Activated naive CD8-positive, alpha-beta T cell (primary cell): ENCODE measurements around the gene KCNE1.

Source experiments
- H3K27ac Mint-ChIP-seq: one replicate; pipeline ENCODE4 v1.8.0; 2021; ENCODE audit warnings: mixed read lengths
- H3K27me3 Mint-ChIP-seq: one replicate; pipeline ENCODE4 v1.8.0; 2021; ENCODE audit warnings: mixed read lengths
- H3K36me3 Mint-ChIP-seq: one replicate; pipeline ENCODE4 v1.8.0; 2021; ENCODE audit warnings: mixed read lengths
- H3K4me1 Mint-ChIP-seq: one replicate; pipeline ENCODE4 v1.8.0; 2021; ENCODE audit warnings: low read depth, mixed read lengths
- H3K4me3 Mint-ChIP-seq: one replicate; pipeline ENCODE4 v1.8.0; 2021; ENCODE audit warnings: mild to moderate bottlenecking, mixed read lengths
- H3K9me3 Mint-ChIP-seq: one replicate; pipeline ENCODE4 v1.8.0; 2021; ENCODE audit warnings: low read depth, mixed read lengths

KCNE1 gene

GRCh38 chr21:34524646-34525601 is 12.9 kb upstream of the KCNE1 start:
- Mint-ChIP-seq H3K9me3 (no peaks in the 10 kb centered on the region), H3K4me1 (peaks cover 32% of the 10 kb centered on the region), H3K36me3 (peaks cover 5% of the 10 kb centered on the region), H3K27me3 (no peaks in the 10 kb centered on the region), H3K27ac (peak overlapping the region; percentile 50), H3K4me3 (no peak overlapping the region)

GRCh38 chr21:34523019-34523555 is 11.1 kb upstream of the KCNE1 start:
- H3K4me1 Mint-ChIP-seq = peaks cover 32% of the 10 kb centered on the region
- no peaks in the 10 kb centered on the region for H3K9me3 Mint-ChIP-seq
- no peaks in the 10 kb centered on the region for H3K27me3 Mint-ChIP-seq
- H3K4me3 Mint-ChIP-seq = no peak overlapping the region
- H3K36me3 Mint-ChIP-seq = peaks cover 6% of the 10 kb centered on the region
- H3K27ac Mint-ChIP-seq = no peak overlapping the region

- Mint-ChIP-seq H3K36me3 (peaks cover 10% of the 10 kb centered on the region), H3K4me1 (peaks cover 34% of the 10 kb centered on the region), H3K9me3 (no peaks in the 10 kb centered on the region), H3K27ac (no peak overlapping the region), H3K27me3 (no peaks in the 10 kb centered on the region), H3K4me3 (no peak overlapping the region)
Observed at GRCh38 chr21:34522284-34522683, 10.3 kb upstream of the KCNE1 start.

GRCh38 chr21:34521561-34521960 is 9.6 kb upstream of the KCNE1 start:
- Mint-ChIP-seq H3K36me3 (peaks cover 14% of the 10 kb centered on the region), H3K27ac (no peak overlapping the region), H3K4me3 (no peak overlapping the region), H3K4me1 (peaks cover 34% of the 10 kb centered on the region), H3K9me3 (no peaks in the 10 kb centered on the region), H3K27me3 (no peaks in the 10 kb centered on the region)

- peaks cover 15% of the 10 kb centered on the region for H3K36me3 Mint-ChIP-seq
Observed at GRCh38 chr21:34520764-34521508, 8.9 kb upstream of the KCNE1 start.

GRCh38 chr21:34520281-34520680 is 8.3 kb upstream of the KCNE1 start:
- Mint-ChIP-seq H3K4me1 (peaks cover 23% of the 10 kb centered on the region), H3K36me3 (peaks cover 15% of the 10 kb centered on the region), H3K4me3 (no peak overlapping the region), H3K27ac (no peak overlapping the region), H3K27me3 (no peaks in the 10 kb centered on the region), H3K9me3 (no peaks in the 10 kb centered on the region)

More at GRCh38 chr21:34520764-34521508, 8.9 kb upstream of the KCNE1 start:
- Mint-ChIP-seq H3K9me3 (no peaks in the 10 kb centered on the region), H3K27me3 (no peaks in the 10 kb centered on the region), H3K4me3 (no peak overlapping the region), H3K4me1 (peaks cover 27% of the 10 kb centered on the region), H3K27ac (no peak overlapping the region)

- Mint-ChIP-seq H3K4me1 (peaks cover 18% of the 10 kb centered on the region), H3K36me3 (peaks cover 15% of the 10 kb centered on the region), H3K27ac (no peak overlapping the region), H3K9me3 (no peaks in the 10 kb centered on the region), H3K27me3 (no peaks in the 10 kb centered on the region), H3K4me3 (no peak overlapping the region)
Observed at GRCh38 chr21:34519694-34520093, 7.7 kb upstream of the KCNE1 start.

GRCh38 chr21:34519016-34519415 is 7.0 kb upstream of the KCNE1 start:
- H3K36me3 Mint-ChIP-seq = peaks cover 15% of the 10 kb centered on the region
- H3K27me3 Mint-ChIP-seq = no peaks in the 10 kb centered on the region
- H3K9me3 Mint-ChIP-seq = no peaks in the 10 kb centered on the region
- peaks cover 18% of the 10 kb centered on the region for H3K4me1 Mint-ChIP-seq
- no peak overlapping the region for H3K4me3 Mint-ChIP-seq
- H3K27ac Mint-ChIP-seq = no peak overlapping the region

- H3K27me3 Mint-ChIP-seq = no peaks in the 10 kb centered on the region
- H3K4me3 Mint-ChIP-seq = no peak overlapping the region
- no peak overlapping the region for H3K27ac Mint-ChIP-seq
- peaks cover 15% of the 10 kb centered on the region for H3K36me3 Mint-ChIP-seq
- H3K9me3 Mint-ChIP-seq = no peaks in the 10 kb centered on the region
- H3K4me1 Mint-ChIP-seq = peaks cover 18% of the 10 kb centered on the region
Observed at GRCh38 chr21:34518301-34518700, 6.3 kb upstream of the KCNE1 start.

- Mint-ChIP-seq H3K9me3 (no peaks in the 10 kb centered on the region), H3K27ac (no peak overlapping the region), H3K27me3 (no peaks in the 10 kb centered on the region), H3K4me3 (no peak overlapping the region), H3K36me3 (peaks cover 15% of the 10 kb centered on the region), H3K4me1 (peaks cover 15% of the 10 kb centered on the region)
Observed at GRCh38 chr21:34517491-34518245, 5.7 kb upstream of the KCNE1 start.

GRCh38 chr21:34517039-34517438 is 5.0 kb upstream of the KCNE1 start:
- H3K4me1 Mint-ChIP-seq = peaks cover 15% of the 10 kb centered on the region
- H3K36me3 Mint-ChIP-seq = peaks cover 15% of the 10 kb centered on the region
- H3K9me3 Mint-ChIP-seq = no peaks in the 10 kb centered on the region
- no peaks in the 10 kb centered on the region for H3K27me3 Mint-ChIP-seq
- H3K27ac Mint-ChIP-seq = no peak overlapping the region
- no peak overlapping the region for H3K4me3 Mint-ChIP-seq

GRCh38 chr21:34514576-34515115 is 2.6 kb upstream of the KCNE1 start:
- Mint-ChIP-seq H3K4me3 (no peak overlapping the region), H3K36me3 (peaks cover 12% of the 10 kb centered on the region), H3K9me3 (no peaks in the 10 kb centered on the region), H3K27ac (no peak overlapping the region), H3K27me3 (no peaks in the 10 kb centered on the region), H3K4me1 (peaks cover 15% of the 10 kb centered on the region)

GRCh38 chr21:34513129-34513675 is 1.2 kb upstream of the KCNE1 start:
- Mint-ChIP-seq H3K4me1 (peaks cover 15% of the 10 kb centered on the region), H3K27me3 (no peaks in the 10 kb centered on the region), H3K9me3 (no peaks in the 10 kb centered on the region), H3K36me3 (peaks cover 12% of the 10 kb centered on the region), H3K27ac (no peak overlapping the region), H3K4me3 (no peak overlapping the region)

GRCh38 chr21:34511181-34511580 is 829 bp downstream of the KCNE1 start:
- Mint-ChIP-seq H3K4me3 (no peak overlapping the region), H3K4me1 (no peaks in the 10 kb centered on the region), H3K9me3 (no peaks in the 10 kb centered on the region), H3K36me3 (no peaks in the 10 kb centered on the region), H3K27me3 (no peaks in the 10 kb centered on the region), H3K27ac (no peak overlapping the region)
